ENCODE measurements around the gene BTNL9.
"Not testable (repeated sequence)": the region's sequence is repeated elsewhere in the genome, so short reads cannot be mapped to it uniquely, and the experiment has no call there.

BTNL9 gene

GRCh38 chr5:181084621-181085195 lies 44.6 kb downstream of the BTNL9 start:
- no peak for DNase-seq (ENCODE audit: extremely low read depth, low read depth)
- TF ChIP-seq, protein P1, sequence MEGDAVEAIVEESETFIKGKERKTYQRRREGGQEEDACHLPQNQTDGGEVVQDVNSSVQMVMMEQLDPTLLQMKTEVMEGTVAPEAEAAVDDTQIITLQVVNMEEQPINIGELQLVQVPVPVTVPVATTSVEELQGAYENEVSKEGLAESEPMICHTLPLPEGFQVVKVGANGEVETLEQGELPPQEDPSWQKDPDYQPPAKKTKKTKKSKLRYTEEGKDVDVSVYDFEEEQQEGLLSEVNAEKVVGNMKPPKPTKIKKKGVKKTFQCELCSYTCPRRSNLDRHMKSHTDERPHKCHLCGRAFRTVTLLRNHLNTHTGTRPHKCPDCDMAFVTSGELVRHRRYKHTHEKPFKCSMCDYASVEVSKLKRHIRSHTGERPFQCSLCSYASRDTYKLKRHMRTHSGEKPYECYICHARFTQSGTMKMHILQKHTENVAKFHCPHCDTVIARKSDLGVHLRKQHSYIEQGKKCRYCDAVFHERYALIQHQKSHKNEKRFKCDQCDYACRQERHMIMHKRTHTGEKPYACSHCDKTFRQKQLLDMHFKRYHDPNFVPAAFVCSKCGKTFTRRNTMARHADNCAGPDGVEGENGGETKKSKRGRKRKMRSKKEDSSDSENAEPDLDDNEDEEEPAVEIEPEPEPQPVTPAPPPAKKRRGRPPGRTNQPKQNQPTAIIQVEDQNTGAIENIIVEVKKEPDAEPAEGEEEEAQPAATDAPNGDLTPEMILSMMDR (IDR thresholded peaks at IDR 0.05; ENCODE audit: low read depth, low read length) = no peak

DNA sequence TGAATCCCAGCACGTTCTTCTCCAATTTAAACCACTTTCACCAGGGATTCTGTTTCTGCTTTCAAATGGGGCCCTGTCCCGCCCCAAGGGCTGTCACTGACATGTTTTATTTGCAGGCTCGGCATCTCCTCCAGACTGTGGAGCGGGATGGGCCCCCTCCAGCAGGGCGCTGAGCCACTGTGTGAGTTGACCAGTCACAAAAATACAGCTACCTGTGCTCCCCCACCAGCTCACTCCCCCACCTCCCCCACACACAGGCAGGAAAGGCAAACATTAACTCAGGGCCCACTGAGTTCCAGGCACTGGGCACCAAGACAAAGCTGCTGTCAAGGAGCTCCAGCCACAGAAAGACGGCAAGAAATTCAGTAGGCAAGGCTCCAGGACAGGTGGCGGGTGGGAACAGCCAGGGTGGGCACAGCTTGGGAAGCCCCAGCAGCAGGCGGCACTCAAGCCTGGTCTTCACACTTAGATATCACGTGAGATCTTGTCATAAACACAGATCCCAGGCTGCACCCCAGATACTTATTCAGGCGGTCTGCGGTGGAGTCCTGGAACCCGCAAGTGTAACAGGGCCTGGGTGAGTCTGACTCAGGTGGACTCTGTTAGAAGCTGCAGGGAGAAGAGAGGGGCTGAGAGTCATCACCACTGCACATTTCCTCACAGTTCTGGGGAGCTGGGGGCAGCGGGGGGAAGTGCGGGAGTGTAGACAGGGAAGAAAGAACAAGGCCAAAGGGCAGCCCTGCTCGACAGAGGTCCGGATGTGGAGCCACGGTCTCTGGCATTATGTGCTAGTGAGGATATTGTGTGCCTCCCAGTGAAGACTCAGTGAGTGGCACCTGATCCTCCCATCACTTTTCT lies 46.2 kb downstream of the BTNL9 start:
- TF ChIP-seq, protein P1 (IDR thresholded peaks at IDR 0.05; ENCODE audit: low read depth, low read length) = no peak
- DNase-seq (ENCODE audit: extremely low read depth, low read depth) = no peak

GRCh38 chr5:181086884-181087205 lies 46.8 kb downstream of the BTNL9 start:
- DNase-seq (ENCODE audit: extremely low read depth, low read depth) = no peak
- TF ChIP-seq, protein P1 (IDR thresholded peaks at IDR 0.05; ENCODE audit: low read depth, low read length) = no peak

DNA sequence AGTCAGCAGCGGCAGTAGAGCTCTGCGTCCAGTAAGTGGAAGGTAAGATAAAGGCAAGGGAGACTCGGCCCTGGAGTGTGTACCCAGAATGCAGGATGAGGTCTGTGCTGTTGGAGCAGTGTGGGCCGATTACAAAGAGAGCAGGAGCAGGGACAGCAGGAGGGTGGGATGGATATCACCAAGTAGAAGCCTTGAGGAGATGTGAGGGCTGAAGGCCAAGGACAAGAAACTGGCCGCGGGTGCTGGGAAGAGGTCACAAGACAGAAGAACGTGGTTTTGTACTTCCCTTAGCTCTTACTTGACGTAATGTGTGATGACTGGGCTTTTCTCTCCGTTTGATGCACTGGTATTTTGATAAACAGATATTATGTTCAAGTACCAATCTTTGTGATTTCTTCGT lies 47.2 kb downstream of the BTNL9 start:
- TF ChIP-seq, protein P1 (IDR thresholded peaks at IDR 0.05; ENCODE audit: low read depth, low read length) = no peak
- no peak for DNase-seq (ENCODE audit: extremely low read depth, low read depth)

DNA sequence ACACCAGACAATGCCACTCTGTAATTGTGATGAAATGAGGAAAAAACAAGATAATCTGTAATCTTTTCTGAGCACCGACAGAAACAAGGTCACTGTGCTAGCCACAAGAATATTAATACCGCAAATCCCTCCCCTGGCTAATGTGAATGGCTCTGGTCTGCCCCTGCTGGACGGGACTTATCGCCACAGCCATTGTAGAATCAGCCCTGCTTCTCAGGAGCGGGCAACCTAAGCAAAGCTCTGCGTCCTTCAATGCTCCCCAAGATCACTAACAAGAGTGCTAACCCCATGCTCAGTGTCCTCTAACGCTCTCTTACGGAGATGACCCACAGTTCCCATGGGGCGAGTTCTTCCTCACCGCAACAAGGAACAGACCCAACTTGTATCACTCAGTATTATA lies 48.2 kb downstream of the BTNL9 start:
- DNase-seq (ENCODE audit: extremely low read depth, low read depth) = no peak
- TF ChIP-seq, protein P1 (IDR thresholded peaks at IDR 0.05; ENCODE audit: low read depth, low read length) = peak; percentile 23

GRCh38 chr5:181092428-181092827 lies 52.4 kb downstream of the BTNL9 start:
- no peak for DNase-seq (ENCODE audit: extremely low read depth, low read depth)
- TF ChIP-seq, protein P1 (IDR thresholded peaks at IDR 0.05; ENCODE audit: low read depth, low read length) = no peak

DNA sequence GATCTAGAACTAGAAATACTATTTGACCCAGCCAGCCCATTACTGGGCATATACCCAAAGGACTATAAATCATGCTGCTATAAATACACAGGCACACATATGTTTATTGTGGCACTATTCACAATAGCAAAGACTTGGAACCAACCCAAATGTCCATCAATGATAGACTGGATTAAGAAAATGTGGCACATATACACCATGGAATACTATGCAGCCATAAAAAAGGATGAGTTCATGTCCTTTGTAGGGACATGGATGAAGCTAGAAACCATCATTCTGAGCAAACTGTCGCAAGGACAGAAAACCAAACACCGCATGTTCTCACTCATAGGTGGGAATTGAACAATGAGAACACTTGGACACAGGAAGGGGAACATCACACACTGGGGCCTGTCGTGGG lies 55.1 kb downstream of the BTNL9 start:
- not testable (repeated sequence) for DNase-seq (ENCODE audit: extremely low read depth, low read depth)

DNA sequence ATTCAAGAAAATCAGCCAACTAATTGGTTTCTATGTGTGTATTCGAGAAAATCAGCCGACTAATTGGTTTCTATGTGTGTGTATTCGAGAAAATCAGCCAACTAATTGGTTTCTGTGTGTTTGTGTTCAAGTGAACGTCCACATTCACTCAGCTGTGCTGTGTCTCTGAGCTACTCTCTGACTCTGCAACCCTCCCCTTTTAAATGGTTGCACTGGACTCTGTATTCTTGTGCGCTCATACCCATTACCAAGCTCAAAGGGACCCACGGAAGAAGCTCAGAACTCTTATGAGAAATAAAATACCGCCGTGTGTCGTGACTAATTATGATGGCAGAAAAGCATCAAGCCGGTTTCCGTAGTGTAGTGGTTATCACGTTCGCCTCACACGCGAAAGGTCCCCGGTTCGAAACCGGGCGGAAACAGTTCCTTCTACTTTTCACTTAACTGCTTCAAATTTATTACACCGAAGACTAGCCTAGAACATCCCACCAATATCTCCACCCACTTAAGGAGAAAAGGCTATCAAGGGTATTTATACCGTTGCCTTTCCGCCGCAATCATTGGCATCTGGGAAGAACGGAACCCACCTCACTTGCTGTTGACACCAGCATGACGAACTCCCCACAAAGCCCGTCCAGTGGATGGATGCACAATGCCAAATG lies 56.8 kb downstream of the BTNL9 start:
- not testable (repeated sequence) for DNase-seq (ENCODE audit: extremely low read depth, low read depth)

DNA sequence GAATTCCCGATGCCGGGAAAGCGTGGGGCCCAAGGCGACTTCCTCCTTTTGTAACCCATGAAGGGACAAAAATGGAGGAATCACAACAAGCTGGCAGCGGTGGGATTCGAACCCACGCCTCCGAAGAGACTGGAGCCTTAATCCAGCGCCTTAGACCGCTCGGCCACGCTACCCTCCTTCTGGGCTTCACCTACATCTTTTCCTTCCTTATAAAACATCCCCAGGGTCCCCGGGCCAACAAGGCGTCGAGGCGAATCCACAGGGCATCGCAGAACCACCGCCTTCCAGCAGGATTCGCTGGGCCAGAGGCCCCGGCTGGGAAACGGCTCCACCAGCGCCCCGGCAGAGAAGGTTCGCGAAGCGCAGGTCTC lies 57.3 kb downstream of the BTNL9 start:
- not testable (repeated sequence) for DNase-seq (ENCODE audit: extremely low read depth, low read depth)

- DNase-seq (ENCODE audit: extremely low read depth, low read depth) = not testable (repeated sequence)
These were observed 57.9 kb downstream of the BTNL9 start for GRCh38 chr5:181097759-181098491.

All from AG09319 (cell line).